ENCODE measurements around the gene GMDS.

Gene GMDS

GRCh38 chr6:2240961-2241360 lies 4.4 kb downstream of the GMDS start:
- DNase-seq (no peak), ATAC-seq (no peak)

GRCh38 chr6:2237001-2237400 lies 8.4 kb downstream of the GMDS start:
- no peak for ATAC-seq

DNA sequence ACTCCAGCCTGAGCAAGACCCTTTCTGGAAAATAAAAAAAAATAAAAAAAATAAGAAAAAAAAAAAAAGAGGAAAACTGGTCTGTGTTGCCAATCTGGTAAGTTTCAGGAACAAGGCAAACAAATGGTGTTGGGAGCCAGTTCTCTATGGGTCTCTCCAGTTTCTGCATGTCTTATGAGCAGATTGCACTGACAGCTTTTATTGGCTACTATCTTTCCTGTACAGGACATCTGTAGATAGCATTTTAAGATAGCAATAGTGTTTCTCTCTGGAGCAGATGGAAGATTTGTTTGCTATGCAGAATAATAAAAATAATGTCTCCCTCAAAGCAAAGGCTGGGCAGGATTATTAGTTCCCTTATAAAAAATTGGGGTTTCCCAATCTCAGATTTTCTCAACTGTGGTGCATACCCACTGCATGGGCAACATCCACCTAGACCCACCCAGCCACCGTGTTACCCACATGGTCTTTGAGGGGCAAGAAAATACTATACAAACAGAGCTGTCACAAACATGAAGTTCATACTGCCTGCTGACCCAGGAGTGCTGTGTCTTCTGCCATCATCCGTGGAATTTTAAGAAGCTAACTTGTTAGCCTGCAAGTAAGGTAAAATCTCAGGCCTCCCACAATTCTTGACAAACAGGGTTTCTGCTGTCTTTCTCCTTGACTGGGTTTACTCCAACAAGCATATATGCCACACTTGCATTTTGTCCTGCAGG lies 9.5 kb downstream of the GMDS start:
- no peak for DNase-seq
- ATAC-seq: no peak

More at GRCh38 chr6:2237001-2237400, 8.4 kb downstream of the GMDS start:
- DNase-seq: no peak

- no peak for DNase-seq
- no peak for ATAC-seq
These were observed 13.0 kb downstream of the GMDS start for GRCh38 chr6:2232445-2232844.

GRCh38 chr6:2231438-2231837 lies 14.0 kb downstream of the GMDS start:
- DNase-seq: no peak
- no peak for ATAC-seq

GRCh38 chr6:2230659-2231277 lies 14.6 kb downstream of the GMDS start:
- ATAC-seq (no peak), DNase-seq (no peak)

DNA sequence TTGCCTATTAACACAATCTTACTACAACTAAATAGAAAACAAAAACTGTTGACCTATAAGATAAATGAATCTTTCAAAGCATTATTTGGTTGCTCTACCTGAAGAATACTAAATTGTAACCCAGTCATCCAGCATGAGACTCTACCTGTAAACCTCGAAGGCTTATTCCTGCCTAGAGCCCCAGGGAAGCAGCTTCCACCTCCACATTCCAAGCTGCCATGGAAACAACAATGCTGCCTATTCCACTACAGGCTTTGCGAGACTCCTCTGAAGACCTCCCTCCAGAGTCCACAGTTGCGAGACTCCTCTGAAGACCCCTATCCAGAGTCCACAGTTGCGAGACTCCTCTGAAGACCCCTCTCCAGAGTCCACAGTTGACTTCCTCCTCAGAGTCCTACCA lies 15.7 kb downstream of the GMDS start:
- no peak for DNase-seq
- no peak for ATAC-seq

DNA sequence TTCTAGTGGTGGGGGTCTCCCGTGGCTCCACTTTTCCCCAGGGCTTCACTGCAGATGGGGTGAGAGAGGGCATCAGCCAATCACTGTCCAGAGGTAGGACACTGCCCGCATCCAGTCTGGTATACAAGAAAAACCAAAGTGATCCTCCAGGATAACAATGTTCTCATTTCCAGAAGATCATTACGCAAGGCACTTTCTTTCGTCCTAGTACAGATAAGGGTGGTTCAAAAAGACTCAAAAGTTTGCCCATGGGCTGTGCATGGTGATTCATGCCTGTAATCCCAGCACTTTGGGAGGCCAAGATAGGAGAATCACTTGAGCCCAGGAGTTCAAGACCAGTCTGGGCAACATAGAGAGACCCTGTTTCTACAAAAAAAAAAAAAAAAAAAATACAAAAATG lies 16.4 kb downstream of the GMDS start:
- DNase-seq (no peak), ATAC-seq (no peak)

DNA sequence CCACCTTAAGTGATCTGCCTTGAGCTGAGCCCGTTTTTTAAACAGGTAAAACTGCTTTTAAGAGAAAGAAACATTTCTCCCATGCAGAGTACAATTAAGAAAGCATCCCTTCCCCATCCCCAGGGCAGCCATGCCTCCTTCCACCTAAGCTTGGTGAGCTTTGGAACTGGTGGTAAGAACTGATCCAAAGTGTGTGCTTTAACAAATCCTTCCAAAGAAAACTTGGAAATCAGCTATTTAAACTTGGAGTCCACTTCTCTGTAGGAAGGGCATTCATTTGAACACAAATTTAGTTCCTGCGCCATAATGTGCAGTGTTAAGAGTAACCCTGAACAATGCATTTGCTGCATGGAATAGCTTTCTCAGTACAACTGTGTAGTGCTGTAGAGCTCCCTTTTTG lies 17.0 kb downstream of the GMDS start:
- ATAC-seq (no peak), DNase-seq (no peak)

DNA sequence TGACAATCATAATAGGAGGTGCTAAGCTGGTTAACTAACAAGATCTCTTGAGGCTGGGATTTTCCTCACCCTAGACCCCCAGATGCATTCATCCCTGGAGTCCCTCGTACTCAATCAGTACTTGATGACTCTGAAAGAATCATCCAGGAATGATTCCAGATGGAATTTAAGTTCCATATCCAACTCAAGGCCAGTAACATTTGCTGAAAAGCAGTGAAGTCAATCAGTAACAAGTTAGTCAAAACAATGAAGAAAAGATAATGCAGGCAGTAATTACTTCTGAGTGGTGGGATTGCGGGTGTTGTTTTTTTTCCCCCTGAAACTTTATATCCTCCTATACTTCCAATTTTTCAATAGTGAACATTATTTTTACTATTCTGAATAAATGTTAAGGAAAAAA lies 18.6 kb downstream of the GMDS start:
- DNase-seq (no peak), ATAC-seq (no peak)

- DNase-seq (no peak), ATAC-seq (no peak)
These were observed 19.7 kb downstream of the GMDS start for GRCh38 chr6:2225422-2226392.

GRCh38 chr6:2224847-2225382 lies 20.5 kb downstream of the GMDS start:
- no peak for ATAC-seq

DNA sequence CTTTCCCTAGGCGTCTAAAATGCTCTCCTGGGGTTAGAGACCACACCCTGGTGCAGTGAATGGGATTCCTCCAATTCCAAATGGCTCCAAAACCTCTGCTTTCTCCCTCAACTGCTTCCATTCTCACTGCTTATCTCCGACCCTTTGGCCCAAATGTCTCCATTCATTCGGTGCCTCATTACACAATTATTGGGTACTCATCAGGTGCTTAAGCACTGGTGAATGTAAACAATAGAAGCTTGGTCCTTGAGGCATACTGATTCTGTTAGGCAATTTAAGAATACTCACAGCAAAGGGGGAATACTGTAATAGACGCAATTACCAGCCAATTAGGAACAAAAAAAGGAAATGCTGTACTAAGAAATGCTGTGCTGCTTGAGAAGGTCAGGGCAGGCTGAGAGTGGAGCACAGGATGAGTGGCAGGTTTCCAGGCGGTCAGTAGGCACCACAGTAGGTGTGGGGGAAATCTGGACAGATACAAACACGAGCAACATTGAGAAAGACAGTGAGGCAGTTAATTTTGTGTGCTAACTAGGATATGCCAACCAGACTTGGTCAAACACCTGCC lies 23.0 kb downstream of the GMDS start:
- no peak for DNase-seq
- no peak for ATAC-seq

More at GRCh38 chr6:2224847-2225382, 20.5 kb downstream of the GMDS start:
- no peak for DNase-seq

DNA sequence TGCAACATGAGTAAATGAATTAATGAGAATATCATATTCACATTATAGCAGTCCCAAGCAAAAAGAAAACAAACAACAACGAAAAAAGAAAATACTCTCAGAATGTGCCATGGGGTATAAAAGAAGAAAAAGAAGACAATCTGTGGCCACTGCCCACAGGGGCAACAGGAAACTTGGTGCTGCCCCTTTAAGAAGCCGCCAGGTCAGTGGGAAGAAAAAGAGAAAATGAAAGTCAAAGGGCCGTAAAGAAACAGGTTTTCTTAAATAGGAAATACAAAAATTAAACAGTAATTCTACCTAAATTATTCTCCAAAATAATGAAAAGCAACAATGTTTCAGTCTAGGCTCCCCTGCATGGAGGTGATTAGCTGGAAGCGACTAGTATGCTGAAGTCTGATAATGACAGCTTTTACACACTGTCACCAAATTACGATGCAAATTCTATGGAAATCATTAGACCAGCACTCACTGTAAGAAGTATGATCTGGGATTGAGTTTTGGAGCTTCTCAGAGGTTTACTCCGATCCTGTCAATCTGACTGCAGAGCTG lies 23.6 kb downstream of the GMDS start:
- DNase-seq (no peak), ATAC-seq (no peak)

DNA sequence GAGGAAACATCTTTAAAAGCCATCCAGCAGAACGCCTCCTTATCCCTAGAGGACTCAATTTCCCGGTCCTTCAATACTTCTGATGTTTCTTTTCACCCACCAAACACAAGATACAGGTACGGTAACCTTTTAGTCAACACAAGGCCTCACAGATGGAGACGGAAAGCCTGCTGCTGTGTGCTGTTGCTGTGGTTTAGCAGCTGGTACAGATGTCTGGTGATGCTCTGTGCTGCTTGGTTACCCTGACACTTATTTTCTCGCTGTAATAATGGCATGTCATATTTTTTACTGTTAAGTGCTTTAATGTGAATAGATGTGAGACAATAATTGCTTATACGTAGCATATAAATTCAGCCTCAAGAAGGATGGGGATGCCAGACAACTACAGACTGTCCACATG lies 25.3 kb downstream of the GMDS start:
- no peak for ATAC-seq

GRCh38 chr6:2218866-2219265 lies 26.5 kb downstream of the GMDS start:
- no peak for DNase-seq
- ATAC-seq: no peak

More for the DNA sequence above, 25.3 kb downstream of the GMDS start:
- no peak for DNase-seq

DNA sequence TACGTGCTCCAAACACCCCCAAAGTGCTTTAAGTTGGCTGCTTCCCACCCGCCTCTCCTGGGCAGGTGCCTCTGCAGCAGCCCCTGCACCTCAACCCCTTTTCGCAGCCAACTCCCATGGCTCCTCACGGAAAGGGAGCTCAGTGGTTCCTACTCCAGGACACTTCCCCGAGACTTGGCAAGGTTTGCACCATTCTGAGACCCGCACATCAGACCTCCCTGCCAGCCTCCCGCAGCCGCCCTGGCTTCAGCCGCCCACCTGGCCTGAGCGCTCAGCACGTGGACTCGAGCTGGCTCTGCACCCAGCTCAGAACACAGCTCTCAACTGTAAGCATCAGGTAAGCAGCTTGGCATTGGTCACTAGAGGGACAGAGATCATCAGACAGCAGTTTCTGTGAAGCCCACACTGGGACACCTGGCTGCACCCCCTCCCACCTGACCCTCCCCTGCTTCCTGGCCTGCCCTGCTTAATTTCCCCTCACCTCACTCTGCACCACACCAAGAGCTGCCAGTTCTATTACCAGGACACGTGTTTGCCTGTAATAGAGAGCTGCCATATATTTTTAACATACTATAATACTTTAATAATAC lies 28.5 kb downstream of the GMDS start:
- no peak for ATAC-seq
- DNase-seq: no peak

DNA sequence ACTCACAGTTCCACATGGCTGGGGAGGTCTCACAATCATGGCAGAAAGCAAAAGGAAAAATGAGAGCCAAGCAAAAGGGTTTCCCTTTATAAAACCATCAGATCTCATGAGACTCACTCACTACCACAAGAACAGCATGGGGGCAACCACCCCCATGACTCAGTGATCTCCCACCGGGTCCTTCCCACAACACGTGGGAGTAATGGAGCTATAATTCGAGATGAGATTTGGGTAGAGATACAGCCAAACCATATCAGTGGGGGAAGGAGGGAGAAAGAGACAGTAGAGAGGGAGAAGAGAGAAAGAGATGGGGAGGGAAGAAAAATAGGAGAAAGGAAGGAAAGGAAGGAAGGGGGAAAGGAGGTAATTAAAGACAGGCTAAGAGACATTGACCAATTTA lies 30.1 kb downstream of the GMDS start:
- ATAC-seq (no peak), DNase-seq (no peak)

DNA sequence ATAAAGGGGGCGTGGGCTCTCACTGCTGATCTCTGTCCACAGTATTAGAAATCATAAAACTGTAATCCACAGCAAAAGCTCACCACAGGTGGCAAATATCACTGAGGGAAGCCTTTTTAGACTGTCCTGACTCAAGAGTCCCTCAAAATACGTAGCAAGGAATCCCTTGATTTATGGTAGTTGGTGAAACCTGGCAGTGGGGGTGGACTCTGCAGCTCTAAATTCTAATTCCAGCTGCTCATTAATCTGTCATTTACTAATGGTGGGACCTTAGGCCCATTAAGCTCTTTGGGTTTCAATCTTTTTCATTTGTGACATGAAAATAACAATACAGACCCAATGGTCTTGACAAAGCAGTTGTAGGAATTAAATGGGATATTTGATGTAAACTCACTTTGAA lies 32.3 kb downstream of the GMDS start:
- DNase-seq: no peak
- no peak for ATAC-seq

DNA sequence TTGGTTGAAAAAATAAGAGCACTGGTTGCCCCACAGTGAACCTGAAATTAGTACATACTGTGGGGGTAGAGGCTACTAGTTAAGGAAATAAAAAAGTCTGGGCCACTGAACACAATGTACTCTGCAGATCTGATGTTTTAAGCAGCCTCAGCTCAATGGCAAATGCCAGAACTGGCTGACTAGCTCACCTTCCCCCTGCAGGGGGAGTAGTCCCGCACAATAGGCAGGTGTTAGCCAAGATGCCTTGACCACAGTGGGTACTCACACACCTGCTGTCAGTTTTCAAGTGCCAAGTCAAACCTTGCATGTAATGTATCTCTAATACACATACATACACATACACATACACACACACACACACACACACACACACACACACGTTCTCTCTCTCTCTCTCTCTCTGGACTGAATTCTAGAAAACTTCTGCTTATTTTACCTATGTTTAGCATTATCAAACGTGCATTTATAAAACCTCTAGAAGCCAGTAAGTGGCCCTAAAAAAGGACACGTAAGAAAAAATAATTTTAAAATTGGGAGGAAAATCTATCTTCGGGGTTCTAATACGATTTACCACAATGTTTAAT lies 36.1 kb downstream of the GMDS start:
- DNase-seq: peak; percentile 36
- peak; percentile 55 for ATAC-seq

DNA sequence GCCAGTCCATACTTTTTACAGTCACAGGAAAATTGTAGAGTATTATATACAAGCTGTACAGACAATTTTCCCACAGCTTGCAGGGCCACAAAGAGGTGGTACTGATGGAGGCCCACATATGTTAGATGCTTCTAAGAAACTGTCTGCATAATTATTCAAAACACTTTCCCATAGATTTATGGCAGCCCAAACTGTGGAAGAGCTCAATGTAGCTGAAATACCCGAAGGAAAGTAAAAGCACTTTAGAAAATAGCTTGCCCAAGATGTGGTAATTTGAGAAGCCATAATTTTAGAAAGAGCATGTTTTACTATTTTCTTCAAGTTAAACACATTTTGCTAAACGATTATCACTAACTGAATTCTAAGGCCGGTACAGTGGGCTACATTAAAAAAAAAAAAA lies 36.9 kb downstream of the GMDS start:
- DNase-seq (no peak), ATAC-seq (no peak)
